NCI-H128 (cell line): ENCODE data around the gene SPSB3.

Experiments
- DNase-seq: peaks from one replicate; lab custom pipeline; 2025; ENCODE audit not compliant: unreplicated experiment; lab: John Stamatoyannopoulos, UW

Gene SPSB3

GRCh38 chr16:1765826-1766225 lies 16.5 kb downstream of the SPSB3 start:
- DNase-seq = no peak

GRCh38 chr16:1764971-1765370 lies 17.4 kb downstream of the SPSB3 start:
- no peak for DNase-seq

- no peak for DNase-seq
Measured at GRCh38 chr16:1763521-1764511, 18.6 kb downstream of the SPSB3 start.

GRCh38 chr16:1762879-1763520 lies 19.4 kb downstream of the SPSB3 start:
- no peak for DNase-seq

GRCh38 chr16:1762196-1762878 lies 20.0 kb downstream of the SPSB3 start:
- no peak for DNase-seq

GRCh38 chr16:1761751-1762150 lies 20.6 kb downstream of the SPSB3 start:
- DNase-seq = no peak

GRCh38 chr16:1760911-1761310 lies 21.5 kb downstream of the SPSB3 start:
- no peak for DNase-seq

GRCh38 chr16:1759511-1759910 lies 22.9 kb downstream of the SPSB3 start:
- DNase-seq = no peak

- DNase-seq = no peak
Measured at GRCh38 chr16:1758923-1759322, 23.4 kb downstream of the SPSB3 start.

GRCh38 chr16:1757714-1758461 lies 24.5 kb downstream of the SPSB3 start:
- no peak for DNase-seq

- no peak for DNase-seq
Measured at GRCh38 chr16:1754204-1754603, 28.2 kb downstream of the SPSB3 start.

- no peak for DNase-seq
Measured at GRCh38 chr16:1752853-1753252, 29.5 kb downstream of the SPSB3 start.

- DNase-seq = no peak
Measured at GRCh38 chr16:1751946-1752345, 30.4 kb downstream of the SPSB3 start.

- no peak for DNase-seq
Measured at GRCh38 chr16:1749152-1750117, 32.9 kb downstream of the SPSB3 start.

- no peak for DNase-seq
Measured at GRCh38 chr16:1747934-1748333, 34.4 kb downstream of the SPSB3 start.

GRCh38 chr16:1746693-1747195 lies 35.6 kb downstream of the SPSB3 start:
- no peak for DNase-seq

- no peak for DNase-seq
Measured at GRCh38 chr16:1745900-1746692, 36.3 kb downstream of the SPSB3 start.

GRCh38 chr16:1745181-1745899 lies 37.0 kb downstream of the SPSB3 start:
- DNase-seq = no peak
